HG03064 (cell line): Measurements from ENCODE around the gene ECT2L.
"Not testable (repeated sequence)": the region's sequence is repeated elsewhere in the genome, so short reads cannot be mapped to it uniquely, and the experiment has no call there.

Experiments used
- ATAC-seq: cut with Tn5 transposase; IDR thresholded peaks from one replicate; pipeline ENCODE4 v1.9.1; 2021; ENCODE audit warnings: low read depth; ENCODE audit not compliant: unreplicated experiment

The ECT2L gene

GRCh38 chr6:138920906-138921305, 125.0 kb downstream of the ECT2L start:
- no peak for ATAC-seq

- no peak for ATAC-seq
Observed at GRCh38 chr6:138923561-138923960, 127.7 kb downstream of the ECT2L start.

GRCh38 chr6:138925806-138926205, 129.9 kb downstream of the ECT2L start:
- no peak for ATAC-seq

- ATAC-seq, result no peak
Observed at GRCh38 chr6:138926579-138926978, 130.7 kb downstream of the ECT2L start.

GRCh38 chr6:138931660-138932059, 135.8 kb downstream of the ECT2L start:
- ATAC-seq, result no peak

GRCh38 chr6:138936873-138937272, 141.0 kb downstream of the ECT2L start:
- not testable (repeated sequence) for ATAC-seq

- no peak for ATAC-seq
Observed at GRCh38 chr6:138943089-138943625, 147.3 kb downstream of the ECT2L start.

GRCh38 chr6:138944412-138944811, 148.5 kb downstream of the ECT2L start:
- no peak for ATAC-seq

- ATAC-seq, result no peak
Observed at GRCh38 chr6:138945354-138945753, 149.5 kb downstream of the ECT2L start.

GRCh38 chr6:138948004-138948403, 152.1 kb downstream of the ECT2L start:
- ATAC-seq, result no peak

GRCh38 chr6:138948546-138949179, 152.8 kb downstream of the ECT2L start:
- ATAC-seq, result no peak

GRCh38 chr6:138953451-138953850, 157.6 kb downstream of the ECT2L start:
- ATAC-seq, result no peak
